H9 (cell line): Measurements from ENCODE around the gene COL27A1. TPM values are rescaled to one million over a fixed set of nuclear protein-coding genes. Genes with fewer than 3 reads are reported as not detected.

Source experiments
- DNase-seq: peaks from one replicate; pipeline ENCODE4 v3.0.0-alpha.2; 2017
- H2AFZ ChIP-seq: one replicate; pipeline ENCODE4 v1.6.1; 2013; ENCODE audit warnings: mild to moderate bottlenecking, low read length, control low read depth, moderate library complexity
- H2AK5ac ChIP-seq: 2 replicates; pipeline ENCODE4 v1.6.1; 2013; ENCODE audit warnings: low read length, control low read depth, mixed read lengths; ENCODE audit not compliant: insufficient read length
- H2BK120ac ChIP-seq: one replicate; pipeline ENCODE4 v1.6.1; 2013; ENCODE audit warnings: low read depth, mild to moderate bottlenecking, low read length, control low read depth, inconsistent platforms; ENCODE audit not compliant: poor library complexity, severe bottlenecking
- H2BK12ac ChIP-seq: 2 replicates; pipeline ENCODE4 v1.6.1; 2013; ENCODE audit warnings: low read length, control low read depth, mixed read lengths, low read depth; ENCODE audit not compliant: insufficient read length
- H2BK15ac ChIP-seq: 2 replicates; pipeline ENCODE4 v1.6.1; 2013; ENCODE audit warnings: low read depth, low read length, control low read depth
- H2BK20ac ChIP-seq: one replicate; pipeline ENCODE4 v1.6.1; 2013; ENCODE audit warnings: low read depth, mild to moderate bottlenecking, low read length, control low read depth, inconsistent platforms; ENCODE audit not compliant: poor library complexity, severe bottlenecking
- H2BK5ac ChIP-seq: 2 replicates; pipeline ENCODE4 v1.6.1; 2013; ENCODE audit warnings: low read length, control low read depth, mixed read lengths; ENCODE audit not compliant: insufficient read length
- H3K14ac ChIP-seq: 2 replicates; pipeline ENCODE4 v1.6.1; 2013; ENCODE audit warnings: low read length, control low read depth; ENCODE audit not compliant: insufficient read depth
- H3K18ac ChIP-seq: 2 replicates; pipeline ENCODE4 v1.6.1; 2013; ENCODE audit warnings: low read depth, mild to moderate bottlenecking, mixed read lengths, low read length, control low read depth; ENCODE audit not compliant: insufficient read length
- H3K23ac ChIP-seq: 2 replicates; pipeline ENCODE4 v1.6.1; 2013; ENCODE audit warnings: low read length, control low read depth, mixed read lengths, low read depth; ENCODE audit not compliant: insufficient read length
- H3K23me2 ChIP-seq: 2 replicates; pipeline ENCODE4 v1.6.1; 2013; ENCODE audit warnings: low read depth, mild to moderate bottlenecking, mixed read lengths, low read length, control low read depth; ENCODE audit not compliant: insufficient read length, poor library complexity, severe bottlenecking
- H3K27ac ChIP-seq: 2 replicates; pipeline ENCODE4 v1.5.1; 2013; ENCODE audit warnings: low read length, control low read depth, mixed read lengths, low read depth; ENCODE audit not compliant: insufficient read length
- H3K27me3 ChIP-seq: 2 replicates; pipeline ENCODE4 v1.6.1; 2013; ENCODE audit warnings: low read length, control low read depth, inconsistent platforms; ENCODE audit not compliant: insufficient read depth
- H3K4ac ChIP-seq: 2 replicates; pipeline ENCODE4 v1.6.1; 2013; ENCODE audit warnings: low read depth, mild to moderate bottlenecking, control low read depth, inconsistent platforms, low read length, moderate library complexity
- H3K4me1 ChIP-seq: 2 replicates; pipeline ENCODE4 v1.6.1; 2013; ENCODE audit warnings: low read length, control low read depth, inconsistent platforms; ENCODE audit not compliant: insufficient read depth
- H3K4me2 ChIP-seq: 2 replicates; pipeline ENCODE4 v1.6.1; 2013; ENCODE audit warnings: low read length, control low read depth, mixed read lengths; ENCODE audit not compliant: insufficient read length, insufficient read depth
- H3K56ac ChIP-seq: 2 replicates; pipeline ENCODE4 v1.6.1; 2013; ENCODE audit warnings: low read depth, mild to moderate bottlenecking, mixed read lengths, low read length, control low read depth; ENCODE audit not compliant: insufficient read length
- H3K79me1 ChIP-seq: 2 replicates; pipeline ENCODE4 v1.6.1; 2013; ENCODE audit warnings: low read depth, mild to moderate bottlenecking, moderate library complexity, low read length, control low read depth, inconsistent platforms; ENCODE audit not compliant: insufficient read depth, poor library complexity, severe bottlenecking
- H3K79me2 ChIP-seq: 2 replicates; pipeline ENCODE4 v1.6.1; 2013; ENCODE audit warnings: low read length, control low read depth, inconsistent platforms; ENCODE audit not compliant: insufficient read depth
- H3K9ac ChIP-seq: 2 replicates; pipeline ENCODE4 v1.6.1; 2013; ENCODE audit warnings: low read length, control low read depth, mixed read lengths; ENCODE audit not compliant: insufficient read length; ENCODE audit errors: extremely low read depth
- H3K9me3 ChIP-seq: one replicate; pipeline ENCODE4 v1.6.1; 2013; ENCODE audit warnings: low read depth, low read length, inconsistent platforms; ENCODE audit not compliant: control insufficient read depth
- H3T11ph ChIP-seq: one replicate; pipeline ENCODE4 v1.6.1; 2013; ENCODE audit warnings: mild to moderate bottlenecking, low read length, control low read depth, inconsistent platforms
- H4K20me1 ChIP-seq: one replicate; pipeline ENCODE4 v1.6.1; 2013; ENCODE audit not compliant: control insufficient read depth, insufficient read length, insufficient read depth
- H4K5ac ChIP-seq: 2 replicates; pipeline ENCODE4 v1.6.1; 2013; ENCODE audit warnings: low read depth, mild to moderate bottlenecking, mixed read lengths, low read length, control low read depth; ENCODE audit not compliant: insufficient read length
- H4K8ac ChIP-seq: replicated peaks from 2 replicates; pipeline ENCODE4 v1.6.1; 2013; ENCODE audit warnings: low read length, control low read depth, mixed read lengths, low read depth; ENCODE audit not compliant: insufficient read length
- H4K91ac ChIP-seq: 2 replicates; pipeline ENCODE4 v1.6.1; 2013; ENCODE audit warnings: low read depth, mild to moderate bottlenecking, moderate library complexity, mixed read lengths, low read length, control low read depth; ENCODE audit not compliant: insufficient read length
- H3K27ac Mint-ChIP-seq, 3 experiments: 2 replicates in 2 of 3; 3 replicates in 1 of 3; pipeline ENCODE4 v1.8.0; 2020 to 2021; ENCODE audit warnings: mixed read lengths in 3 of 3, mild to moderate bottlenecking in 1 of 3, moderate library complexity in 1 of 3
- H3K27me3 Mint-ChIP-seq: 2 replicates; pipeline ENCODE4 v1.8.0; 2021; ENCODE audit warnings: low read depth, mild to moderate bottlenecking, moderate library complexity, mixed read lengths
- H3K36me3 Mint-ChIP-seq, 3 experiments: 2 replicates in 2 of 3; 3 replicates in 1 of 3; pipeline ENCODE4 v1.8.0; 2020 to 2021; ENCODE audit warnings: low read depth in 3 of 3, mixed read lengths in 3 of 3; ENCODE audit not compliant: insufficient read depth in 1 of 3
- H3K4me1 Mint-ChIP-seq, 2 experiments: 2 replicates each; pipeline ENCODE4 v1.8.0; 2020; ENCODE audit warnings: mixed read lengths in 2 of 2
- H3K4me3 Mint-ChIP-seq, 2 experiments: 2 replicates in 1 of 2; 3 replicates in 1 of 2; pipeline ENCODE4 v1.8.0; 2020 to 2021; ENCODE audit warnings: mild to moderate bottlenecking in 2 of 2, mixed read lengths in 2 of 2, moderate library complexity in 1 of 2
- H3K9me3 Mint-ChIP-seq, 2 experiments: 2 replicates in 1 of 2; 3 replicates in 1 of 2; pipeline ENCODE4 v1.8.0; 2020; ENCODE audit warnings: mild to moderate bottlenecking in 2 of 2, mixed read lengths in 2 of 2, moderate library complexity in 1 of 2
- CTCF ChIP-seq: fragments of 200-600 bp; sonication (generic); conservative IDR thresholded peaks from 3 replicates; pipeline ENCODE4 v1.8.0; 2021; ENCODE audit warnings: antibody characterized with exemption, mild to moderate bottlenecking
- WGBS: extraction: QIAGEN DNeasy Blood & Tissue Kit; methylation state at CpG from one replicate; pipeline ENCODE4 v1.1.7; 2013; ENCODE audit warnings: missing lambda C conversion rate, low lambda C conversion rate, mixed read lengths; ENCODE audit not compliant: insufficient read length; ENCODE audit errors: extremely low coverage; 5-methylcytosine and 5-hydroxymethylcytosine counted together
- total RNA-seq: library from RNA; stranded (reverse); gene quantifications from 2 replicates; pipeline ENCODE4 v1.2.1, GENCODE V29; 2021

The COL27A1 gene
- total RNA-seq, 1 experiment from 2014 or later = 17.9 TPM

- H3K27me3 Mint-ChIP-seq = peaks cover 5% of the 10 kb centered on the region
- no peak overlapping the region for H3K9ac ChIP-seq
- no peaks in the 10 kb centered on the region for H3K36me3 Mint-ChIP-seq
- no CpG with 5 or more reads among the region's 11 CpGs for WGBS
- no peak overlapping the region for H2BK120ac ChIP-seq
- H3T11ph ChIP-seq = no peak overlapping the region
- no peak overlapping the region for H3K4me2 ChIP-seq
- H3K56ac ChIP-seq = no peak overlapping the region
- H4K8ac ChIP-seq = no peak overlapping the region
- no peak overlapping the region for H2BK20ac ChIP-seq
- H2BK15ac ChIP-seq = no peak overlapping the region
- no peaks in the 10 kb centered on the region for H3K23me2 ChIP-seq
- no peak for TF ChIP-seq CTCF
- H3K4me3 Mint-ChIP-seq = no peak overlapping the region
- 0 out of 2 replicates have a peak, but pooled peaks cover 3% of the 10 kb centered on the region for H3K4me1 ChIP-seq
- H3K27ac ChIP-seq = no peak overlapping the region
- peaks cover 37 to 55% of the 10 kb centered on the region in 2 experiments for H3K4me1 Mint-ChIP-seq
- H2BK12ac ChIP-seq = no peak overlapping the region
- H4K5ac ChIP-seq = no peak overlapping the region
- no peaks in the 10 kb centered on the region for H3K27me3 ChIP-seq
- no peak overlapping the region for H2BK5ac ChIP-seq
- H3K18ac ChIP-seq = no peak overlapping the region
- no peaks in the 10 kb centered on the region for H3K9me3 ChIP-seq
- H3K23ac ChIP-seq = no peak overlapping the region
- no peaks in the 10 kb centered on the region for H4K20me1 ChIP-seq
- DNase-seq = no peak
- H3K79me2 ChIP-seq = no peaks in the 10 kb centered on the region
- no peak overlapping the region for H4K91ac ChIP-seq
- no peaks in the 10 kb centered on the region; a peak in 2 of 5 replicates for H3K9me3 Mint-ChIP-seq
- H3K4ac ChIP-seq = no peak overlapping the region
- no peak overlapping the region; the same call in 1 of the 2 replicates for H3K14ac ChIP-seq
- no peak overlapping the region for H2AK5ac ChIP-seq
- no peak overlapping the region for H2AFZ ChIP-seq
- H3K27ac Mint-ChIP-seq = no peak overlapping the region
- H3K79me1 ChIP-seq = no peaks in the 10 kb centered on the region
These were observed 70.3 kb downstream of the COL27A1 start for GRCh38 chr9:114225561-114226212.
